SK-MEL-5 (cell line): ENCODE data around the gene METAP1. TPM values are rescaled to one million over a fixed set of nuclear protein-coding genes. Genes with fewer than 3 reads are reported as not detected.
"Not testable (repeated sequence)": the region's sequence is repeated elsewhere in the genome, so short reads cannot be mapped to it uniquely, and the experiment has no call there.

Experiments used
- DNase-seq: peaks from one replicate; pipeline ENCODE4 v3.0.0-alpha.2; 2016; ENCODE audit warnings: low read depth, low spot score
- in situ Hi-C: cut with HindIII; loops from 2 replicates; pipeline ENCODE4 v1.10.0; 2016; ENCODE audit warnings: low sequenced_read_pairs, high pct_unique_total_duplicates, low pct_unique_long_range_greater_than_20kb
- total RNA-seq: library from RNA; depleted of rRNA; stranded (reverse); fragments of >200 nt; shearing (Covaris generic); gene quantifications from 2 replicates; pipeline ENCODE4 v1.2.3, GENCODE V29; 2014

Gene METAP1
- total RNA-seq, 1 experiment from 2014 or later = 58.4 TPM

DNA sequence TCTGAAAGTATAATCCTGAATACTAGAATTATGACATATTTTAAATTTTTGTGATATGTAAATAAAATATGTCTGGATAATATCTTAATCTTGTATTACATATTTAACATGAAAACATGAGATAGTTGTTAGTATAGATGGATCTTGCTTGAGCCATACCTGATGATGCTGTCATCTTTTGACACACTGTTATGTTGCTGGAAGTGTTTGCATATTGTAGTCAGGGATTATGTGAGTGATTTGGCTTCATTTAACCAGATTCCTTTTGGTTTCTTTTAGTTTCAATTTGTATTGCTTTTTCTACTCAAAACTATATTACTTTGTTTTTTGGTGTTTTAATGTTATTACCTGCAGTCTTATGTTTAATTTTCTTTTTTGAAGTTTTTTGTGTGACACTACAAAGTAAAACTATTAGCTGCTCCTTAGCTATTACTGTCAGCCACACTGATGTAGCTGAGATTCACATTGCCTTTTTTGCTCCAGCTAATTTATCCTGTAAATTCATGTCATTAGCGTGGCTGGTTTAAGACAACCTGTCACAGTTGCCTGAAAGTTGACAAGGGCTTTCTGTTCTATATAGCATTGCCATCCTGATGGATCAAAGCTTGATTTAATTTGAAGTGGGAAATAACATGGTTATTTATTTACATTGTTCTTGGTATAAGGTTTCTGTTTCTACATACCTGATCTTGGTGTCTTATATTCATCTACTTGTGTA, 33.7 kb downstream of the METAP1 start:
- in situ Hi-C loops = no loop called here
- no peak for DNase-seq

GRCh38 chr4:99029852-99030251, 34.3 kb downstream of the METAP1 start:
- in situ Hi-C loops = no loop called here
- no peak for DNase-seq

- DNase-seq = no peak
- in situ Hi-C loops = no loop called here
These were observed 38.4 kb downstream of the METAP1 start for GRCh38 chr4:99033956-99034355.

DNA sequence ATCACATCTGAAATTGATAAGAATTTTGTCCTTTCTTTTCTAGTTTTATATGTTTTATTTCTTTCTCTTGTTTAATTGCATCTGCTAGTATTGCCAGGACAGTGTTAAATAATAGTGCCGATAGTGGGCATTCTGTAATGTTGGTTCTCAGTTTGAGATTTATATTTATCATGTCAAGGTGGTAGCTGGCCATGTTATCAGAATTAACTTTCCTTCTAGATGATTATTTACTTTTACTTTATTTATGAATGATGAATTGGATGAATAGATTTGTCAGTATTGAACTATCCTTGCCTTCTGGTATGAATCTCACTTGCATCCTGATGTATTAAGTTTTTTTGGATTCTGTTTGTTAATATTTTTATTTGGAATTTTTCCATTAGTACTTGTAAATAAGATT, 42.7 kb downstream of the METAP1 start:
- DNase-seq = no peak
- in situ Hi-C loops = no loop called here

- in situ Hi-C loops = no loop called here
- DNase-seq = no peak
These were observed 47.8 kb downstream of the METAP1 start for GRCh38 chr4:99043346-99043745.

GRCh38 chr4:99047710-99048109, 52.2 kb downstream of the METAP1 start:
- no peak for DNase-seq
- in situ Hi-C loops = no loop called here

DNA sequence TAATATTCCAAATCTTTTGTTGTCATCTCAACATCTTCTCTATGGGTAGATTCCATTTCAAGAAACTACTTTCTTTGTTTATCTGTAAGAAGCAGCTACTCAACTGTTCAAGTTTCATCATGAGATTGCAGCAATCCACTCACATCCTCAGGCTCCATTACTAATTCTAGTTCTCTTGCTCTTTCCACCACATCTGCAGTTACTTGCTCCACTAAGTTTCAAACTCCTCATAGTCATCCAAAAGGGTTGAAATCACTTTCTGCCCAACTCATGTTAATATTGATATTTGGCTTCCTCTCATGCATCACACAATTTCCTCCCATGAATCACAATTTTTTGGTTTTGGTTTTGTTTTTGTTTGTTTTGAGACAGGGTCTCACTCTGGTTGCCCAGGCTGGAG, 57.4 kb downstream of the METAP1 start:
- in situ Hi-C loops = no loop called here
- DNase-seq = no peak

DNA sequence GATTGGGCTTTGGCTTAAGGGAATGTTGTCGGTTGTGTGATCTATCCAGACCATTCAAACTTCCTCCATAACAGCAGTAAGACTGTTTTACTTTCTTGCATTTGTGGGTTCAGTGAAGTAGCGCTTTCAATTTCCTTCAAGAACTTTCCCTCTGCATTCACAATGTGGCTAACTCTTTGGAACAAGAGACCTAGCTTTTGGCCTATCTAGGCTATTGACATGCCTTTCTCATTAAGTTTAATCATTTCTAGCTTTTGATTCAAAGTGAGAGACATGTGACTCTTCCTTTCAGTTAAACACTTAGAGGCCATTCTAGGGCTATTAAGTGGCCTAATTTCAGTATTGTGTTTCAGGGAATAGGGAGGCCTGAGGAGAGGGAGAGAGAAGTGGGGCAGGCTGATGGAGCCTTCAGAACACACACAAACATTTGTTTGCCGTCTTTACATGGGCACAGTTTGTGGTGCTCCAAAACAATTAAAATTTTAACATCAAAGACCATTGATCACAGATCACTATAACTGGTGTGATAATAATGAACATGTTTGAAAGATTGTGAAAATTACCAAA, 59.0 kb downstream of the METAP1 start:
- no peak for DNase-seq
- in situ Hi-C loops = no loop called here

- DNase-seq = no peak
- in situ Hi-C loops = no loop called here
These were observed 62.7 kb downstream of the METAP1 start for GRCh38 chr4:99058228-99058627.

GRCh38 chr4:99059550-99059949, 64.0 kb downstream of the METAP1 start:
- in situ Hi-C loops = no loop called here
- no peak for DNase-seq

DNA sequence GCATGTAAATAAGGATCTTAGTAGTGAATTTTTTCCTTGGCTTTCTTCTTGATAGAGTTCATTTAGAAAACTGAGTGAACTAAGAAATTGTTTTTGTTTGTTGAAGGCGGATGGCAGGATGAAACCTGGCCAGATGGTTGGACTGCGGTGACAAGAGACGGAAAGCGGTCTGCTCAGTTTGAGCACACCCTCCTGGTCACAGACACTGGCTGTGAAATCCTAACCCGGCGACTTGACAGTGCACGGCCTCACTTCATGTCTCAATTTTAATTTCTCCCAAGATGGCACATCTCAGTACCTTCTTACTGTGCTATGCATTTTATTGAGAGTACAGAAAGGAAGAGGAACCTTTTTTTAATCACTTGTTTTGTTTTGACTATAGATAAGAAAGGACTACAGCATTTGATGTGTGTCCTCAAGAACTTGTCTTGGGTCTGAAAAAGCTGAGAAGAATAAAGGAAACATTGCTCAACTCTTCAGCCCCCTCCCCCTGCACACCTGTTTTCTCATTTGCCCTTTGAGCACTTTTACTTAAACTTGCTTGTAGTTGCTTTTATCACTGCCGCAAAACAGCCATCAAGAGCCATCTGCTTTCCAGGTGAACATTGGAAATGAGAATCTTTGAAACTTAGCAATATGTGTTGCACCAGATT, 65.7 kb downstream of the METAP1 start:
- no peak for DNase-seq
- in situ Hi-C loops = no loop called here

GRCh38 chr4:99062120-99062519, 66.6 kb downstream of the METAP1 start:
- DNase-seq = no peak
- in situ Hi-C loops = no loop called here

GRCh38 chr4:99065521-99065920, 70.0 kb downstream of the METAP1 start:
- DNase-seq, in situ Hi-C loops: not testable (repeated sequence)

- in situ Hi-C loops = no loop called here
These were observed 72.1 kb downstream of the METAP1 start for GRCh38 chr4:99067617-99068016.

DNA sequence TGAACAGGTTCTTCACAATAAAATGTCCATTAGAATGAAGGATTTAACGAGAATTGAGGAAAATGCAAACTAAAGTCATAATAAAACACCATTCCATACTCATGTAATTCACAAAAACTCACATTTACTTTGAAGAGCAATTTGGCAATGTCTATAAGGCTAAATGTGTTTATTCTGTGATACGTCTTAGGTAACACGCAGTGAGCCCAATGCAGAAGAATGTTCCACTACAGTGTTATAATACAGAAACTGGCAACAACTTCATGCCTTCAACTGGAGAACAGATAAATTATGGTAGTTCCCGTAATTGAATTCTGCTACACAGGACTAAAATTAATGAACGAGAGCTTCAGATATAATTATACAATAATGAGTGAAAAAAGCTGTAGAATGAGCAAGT, 75.6 kb downstream of the METAP1 start:
- in situ Hi-C loops = no loop called here
- DNase-seq = no peak

More at GRCh38 chr4:99067617-99068016, 72.1 kb downstream of the METAP1 start:
- no peak for DNase-seq

- DNase-seq = no peak
- in situ Hi-C loops = no loop called here
These were observed 79.3 kb downstream of the METAP1 start for GRCh38 chr4:99074816-99075215.

DNA sequence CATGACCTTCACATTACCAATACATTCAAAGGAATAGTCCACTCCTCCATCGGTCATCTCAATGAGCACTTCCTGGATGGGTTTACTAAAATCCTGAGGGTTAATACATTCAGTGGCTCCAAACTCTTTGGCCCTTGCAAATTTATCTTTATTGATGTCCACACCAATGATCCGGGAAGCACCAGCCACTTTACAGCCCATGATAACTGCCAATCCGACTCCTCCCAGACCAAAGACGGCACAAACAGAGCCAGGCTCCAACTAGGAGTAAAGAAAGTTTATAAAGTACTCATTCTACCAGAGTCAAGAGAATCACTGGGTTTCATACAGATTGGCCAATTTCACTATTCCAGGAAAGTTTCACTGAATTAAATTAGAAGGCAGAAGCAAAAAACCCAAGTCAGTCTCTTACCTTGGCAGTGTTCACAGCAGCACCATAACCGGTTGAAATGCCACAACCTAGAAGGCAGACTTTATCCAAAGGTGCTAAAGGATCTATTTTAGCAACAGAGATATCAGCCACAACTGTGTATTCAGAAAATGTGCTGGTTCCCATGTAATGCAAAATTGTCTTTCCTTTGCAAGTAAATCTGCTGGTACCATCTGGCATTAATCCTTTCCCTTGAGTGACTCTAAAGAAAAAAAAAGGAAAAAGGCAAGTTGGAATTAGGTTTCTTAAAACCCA, 80.9 kb downstream of the METAP1 start:
- in situ Hi-C loops = no loop called here
- DNase-seq = no peak

DNA sequence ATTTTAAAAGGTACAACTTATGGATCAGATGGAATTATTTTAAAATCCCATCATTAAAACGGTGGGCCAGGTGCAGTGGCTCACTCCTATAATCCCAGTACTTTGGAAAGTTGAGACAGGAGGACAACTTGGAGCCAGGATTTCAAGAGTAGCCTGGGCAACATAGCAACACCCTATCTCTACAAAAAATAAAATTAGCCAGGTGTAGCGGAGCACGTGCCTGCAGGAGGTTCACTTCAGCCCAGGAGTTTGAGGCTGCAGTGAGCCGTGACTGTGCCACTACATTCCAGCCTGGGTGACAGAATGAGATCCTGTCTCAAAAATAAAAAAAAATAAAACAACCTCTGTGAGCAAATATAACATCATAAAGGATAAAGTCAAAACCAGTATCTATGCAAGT, 81.7 kb downstream of the METAP1 start:
- in situ Hi-C loops = no loop called here
- DNase-seq = no peak
